IPS-NIHi7 (cell line): ENCODE data around the gene NIPA2.

Experiments
- DNase-seq: peaks from one replicate; pipeline ENCODE4 v3.0.0; 2012; ENCODE audit warnings: mixed read lengths; ENCODE audit errors: extremely low spot score

The NIPA2 gene

GRCh38 chr15:22877607-22878006, 39.1 kb downstream of the NIPA2 start:
- no peak for DNase-seq

GRCh38 chr15:22878103-22878502, 39.6 kb downstream of the NIPA2 start:
- no peak for DNase-seq

- DNase-seq = no peak
These were observed 41.9 kb downstream of the NIPA2 start for GRCh38 chr15:22880068-22880980.

- no peak for DNase-seq
These were observed 42.7 kb downstream of the NIPA2 start for GRCh38 chr15:22880981-22881738.

GRCh38 chr15:22881739-22882440, 43.4 kb downstream of the NIPA2 start:
- DNase-seq = no peak

GRCh38 chr15:22883196-22883595, 44.7 kb downstream of the NIPA2 start:
- DNase-seq = no peak

GRCh38 chr15:22884344-22884743, 45.9 kb downstream of the NIPA2 start:
- DNase-seq = no peak

- DNase-seq = no peak
These were observed 46.7 kb downstream of the NIPA2 start for GRCh38 chr15:22885120-22885519.

GRCh38 chr15:22887157-22887951, 48.9 kb downstream of the NIPA2 start:
- DNase-seq = no peak

GRCh38 chr15:22888120-22888859, 49.8 kb downstream of the NIPA2 start:
- DNase-seq = no peak

- no peak for DNase-seq
These were observed 50.8 kb downstream of the NIPA2 start for GRCh38 chr15:22889146-22889818.

- DNase-seq = no peak
These were observed 51.8 kb downstream of the NIPA2 start for GRCh38 chr15:22890296-22890695.

- DNase-seq = no peak
These were observed 53.2 kb downstream of the NIPA2 start for GRCh38 chr15:22891426-22892210.

GRCh38 chr15:22892333-22892732, 53.9 kb downstream of the NIPA2 start:
- DNase-seq = no peak

- DNase-seq = no peak
These were observed 54.6 kb downstream of the NIPA2 start for GRCh38 chr15:22893081-22893480.

- DNase-seq = no peak
These were observed 55.4 kb downstream of the NIPA2 start for GRCh38 chr15:22893881-22894280.

GRCh38 chr15:22895465-22896190, 57.2 kb downstream of the NIPA2 start:
- DNase-seq = peak; percentile 35

- no peak for DNase-seq
These were observed 63.6 kb downstream of the NIPA2 start for GRCh38 chr15:22902046-22902445.

- DNase-seq = peak; percentile 55
These were observed 64.1 kb downstream of the NIPA2 start for GRCh38 chr15:22902578-22902977.
